Gastroesophageal sphincter (tissue), 4 donors: ENCODE data around the gene OIP5. TPM values are rescaled to one million over a fixed set of nuclear protein-coding genes. Genes with fewer than 3 reads are reported as not detected.

Source experiments
- ATAC-seq: fragments of 150-250 bp; one replicate; pipeline ENCODE4 v1.9.1; 2016; ENCODE audit warnings: mild to moderate bottlenecking, moderate library complexity
- H3K27ac ChIP-seq, 4 donors: fragments of 200-600 bp; sonication (generic) in 3 of 4; 1 replicate in 3 of 4; 2 replicates in 1 of 4; pipeline ENCODE4 v1.5.1; 2016 to 2019
- H3K27me3 ChIP-seq: fragments of 200-600 bp; sonication (generic); one replicate; pipeline ENCODE4 v1.5.1; 2019
- H3K36me3 ChIP-seq, 2 donors: fragments of 200-600 bp; sonication (generic); one replicate each; pipeline ENCODE4 v1.5.1; 2019; ENCODE audit warnings: control low read depth in 1 of 2
- H3K4me1 ChIP-seq, 3 donors: fragments of 200-600 bp; sonication (generic); 1 replicate in 2 of 3; 2 replicates in 1 of 3; pipeline ENCODE4 v1.5.1; 2016 to 2019; ENCODE audit warnings: control low read depth in 2 of 3
- H3K4me3 ChIP-seq, 2 donors: fragments of 200-600 bp; sonication (generic); one replicate each; pipeline ENCODE4 v1.5.1; 2019; ENCODE audit warnings: mild to moderate bottlenecking in 1 of 2, moderate library complexity in 1 of 2
- H3K9me3 ChIP-seq, 3 donors: fragments of 200-600 bp; sonication (generic); one replicate each; pipeline ENCODE4 v1.5.1; 2017 to 2019; ENCODE audit warnings: control low read depth in 2 of 3
- CTCF ChIP-seq, 4 experiments: fragments of 200-600 bp in 2 of 4; fragments of 450-650 bp in 2 of 4; sonication (generic) in 1 of 4; IDR thresholded peaks; one replicate each; pipeline ENCODE4 v1.5.1; 2017 to 2019; ENCODE audit warnings: antibody characterized with exemption in 4 of 4, mild to moderate bottlenecking in 2 of 4, moderate library complexity in 2 of 4
- EP300 ChIP-seq: sonication (generic); formaldehyde crosslinking; IDR thresholded peaks from one replicate; pipeline ENCODE4 v1.6.1; 2017; ENCODE audit warnings: antibody characterized with exemption, mild to moderate bottlenecking
- POLR2A ChIP-seq, 2 donors: fragments of 450-650 bp; IDR thresholded peaks; one replicate each; pipeline ENCODE4 v1.6.1; 2017; ENCODE audit warnings: antibody characterized with exemption in 2 of 2, mild to moderate bottlenecking in 2 of 2, moderate library complexity in 1 of 2
- POLR2AphosphoS5 ChIP-seq: sonication (generic); formaldehyde crosslinking; IDR thresholded peaks from one replicate; pipeline ENCODE4 v1.6.1; 2017; ENCODE audit warnings: antibody characterized with exemption
- WGBS, 2 donors: methylation state at CpG; one replicate each; pipeline ENCODE4 v1.1.5; 2018; ENCODE audit warnings: low coverage in 1 of 2; 5-methylcytosine and 5-hydroxymethylcytosine counted together
- total RNA-seq, 4 donors: library from RNA; depleted of rRNA; stranded (reverse); fragments of >200 nt; gene quantifications; one replicate each; pipeline ENCODE4 v1.1.0, GENCODE V29; 2016

OIP5 gene
- total RNA-seq, 4 donors from 2014 or later = 0.40 to 0.49 TPM; not detected in 2

- TF ChIP-seq POLR2AphosphoS5 (no peak), EP300 (no peak), POLR2A (IDR thresholded peaks at IDR 0.05) (no peak), CTCF (IDR thresholded peaks at IDR 0.05) (no peak)
- Histone ChIP-seq H3K27ac (peak overlapping the region in 1 of 4 donors; percentile 0), H3K36me3 (peaks cover 0 to 73% of the 10 kb centered on the region in 2 donors), H3K9me3 (no peaks in the 10 kb centered on the region), H3K27me3 (no peaks in the 10 kb centered on the region), H3K4me1 (peaks cover 2 to 47% (median 9%) of the 10 kb centered on the region in 3 donors), H3K4me3 (no peak overlapping the region)
- no peak for ATAC-seq
- 38 to 57% methylated on average over 1 of the region's 1 CpG for WGBS, 2 donors
Observed at GRCh38 chr15:41288464-41288863, 43.9 kb downstream of the OIP5 start.

GRCh38 chr15:41286665-41287333 lies 45.6 kb downstream of the OIP5 start:
- ATAC-seq = no peak
- 96 to 97% methylated on average over 5 to 6 of the region's 6 CpGs for WGBS, 2 donors
- no peaks in the 10 kb centered on the region for H3K27me3 ChIP-seq
- no peak overlapping the region for H3K4me3 ChIP-seq
- no peak overlapping the region for H3K27ac ChIP-seq
- peaks cover 0 to 58% of the 10 kb centered on the region in 2 donors for H3K36me3 ChIP-seq
- H3K9me3 ChIP-seq = no peaks in the 10 kb centered on the region
- peaks cover 2 to 54% (median 9%) of the 10 kb centered on the region in 3 donors for H3K4me1 ChIP-seq
- no peak for TF ChIP-seq POLR2AphosphoS5
- no peak for TF ChIP-seq CTCF (IDR thresholded peaks at IDR 0.05)
- no peak for TF ChIP-seq EP300
- TF ChIP-seq POLR2A (IDR thresholded peaks at IDR 0.05) = no peak

GRCh38 chr15:41285285-41285684 lies 47.1 kb downstream of the OIP5 start:
- no peak for TF ChIP-seq POLR2AphosphoS5
- TF ChIP-seq POLR2A (IDR thresholded peaks at IDR 0.05) = no peak
- no peak for TF ChIP-seq CTCF (IDR thresholded peaks at IDR 0.05)
- TF ChIP-seq EP300 = no peak
- Histone ChIP-seq H3K9me3 (no peaks in the 10 kb centered on the region), H3K4me1 (peaks cover 2 to 54% (median 9%) of the 10 kb centered on the region in 3 donors), H3K27me3 (no peaks in the 10 kb centered on the region), H3K36me3 (peaks cover 0 to 47% of the 10 kb centered on the region in 2 donors), H3K27ac (peak overlapping the region in 3 of 4 donors; percentile 93 to 96 (median 95)), H3K4me3 (peak overlapping the region; percentile 57 to 88)
- WGBS, 2 donors = 17 to 32% methylated on average over 6 to 7 of the region's 7 CpGs
- no peak for ATAC-seq

GRCh38 chr15:41284427-41285177 lies 47.8 kb downstream of the OIP5 start:
- Histone ChIP-seq H3K27me3 (no peaks in the 10 kb centered on the region), H3K4me1 (peaks cover 2 to 54% (median 9%) of the 10 kb centered on the region in 3 donors), H3K9me3 (no peaks in the 10 kb centered on the region), H3K4me3 (peak overlapping the region; percentile 57 to 88), H3K36me3 (peaks cover 0 to 50% of the 10 kb centered on the region in 2 donors), H3K27ac (peak overlapping the region; percentile 73 to 96 (median 94))
- 1% methylated on average over 17 to 18 of the region's 20 CpGs for whole genome bisulfite sequencing, 2 donors
- ATAC-seq = no peak
- no peak for TF ChIP-seq POLR2AphosphoS5
- TF ChIP-seq POLR2A (IDR thresholded peaks at IDR 0.05) = no peak
- TF ChIP-seq CTCF (IDR thresholded peaks at IDR 0.05) = no peak
- TF ChIP-seq EP300 = no peak
